Aorta (tissue), 5 donors: ENCODE results near the gene GPHN. TPM values are rescaled to one million over a fixed set of nuclear protein-coding genes. Genes with fewer than 3 reads are reported as not detected.
"Not testable (repeated sequence)": the region's sequence is repeated elsewhere in the genome, so short reads cannot be mapped to it uniquely, and the experiment has no call there.

Experiments used
- ATAC-seq: fragments of 200-7000 bp; cut with Tn5 transposase; one replicate; pipeline ENCODE4 v1.9.1; 2022; ENCODE audit warnings: moderate library complexity; ENCODE audit not compliant: low FRiP score
- DNase-seq, 2 donors: peaks; one replicate each; pipeline ENCODE4 v3.0.0-alpha.2; 2020
- H3K27ac ChIP-seq, 2 donors: one replicate each; pipeline ENCODE4 v1.5.1; 2013; ENCODE audit warnings: low read length in 2 of 2, mild to moderate bottlenecking in 2 of 2, moderate library complexity in 2 of 2, control low read depth in 1 of 2, inconsistent platforms in 1 of 2, low read depth in 1 of 2
- H3K27me3 ChIP-seq, 2 donors: one replicate each; pipeline ENCODE4 v1.6.1; 2013; ENCODE audit warnings: control low read depth in 1 of 2, low read length in 1 of 2, mild to moderate bottlenecking in 1 of 2, moderate library complexity in 1 of 2; ENCODE audit not compliant: insufficient read depth in 2 of 2, control insufficient read depth in 1 of 2
- H3K36me3 ChIP-seq, 2 donors: one replicate each; pipeline ENCODE4 v1.6.1; 2013; ENCODE audit warnings: control low read depth in 1 of 2, low read length in 1 of 2, mild to moderate bottlenecking in 1 of 2; ENCODE audit not compliant: insufficient read depth in 2 of 2, control insufficient read depth in 1 of 2
- H3K4me1 ChIP-seq, 2 donors: one replicate each; pipeline ENCODE4 v1.6.1; 2013; ENCODE audit warnings: low read length in 2 of 2, control low read depth in 1 of 2, mild to moderate bottlenecking in 1 of 2, moderate library complexity in 1 of 2; ENCODE audit not compliant: insufficient read depth in 2 of 2, control insufficient read depth in 1 of 2
- H3K4me3 ChIP-seq, 2 donors: one replicate each; pipeline ENCODE4 v1.5.1; 2013; ENCODE audit warnings: low read length in 2 of 2, control low read depth in 1 of 2, mild to moderate bottlenecking in 1 of 2
- H3K9me3 ChIP-seq: one replicate; pipeline ENCODE4 v1.6.1; 2013; ENCODE audit warnings: mild to moderate bottlenecking, low read length; ENCODE audit not compliant: control insufficient read depth
- WGBS, 2 donors: extraction: QIAGEN DNeasy Blood & Tissue Kit; methylation state at CpG; one replicate each; pipeline ENCODE4 v1.1.7; 2013; 5-methylcytosine and 5-hydroxymethylcytosine counted together
- intact Hi-C, 2 donors: fragments of 100-400 bp; cut with DNase I; formaldehyde crosslinking; loops; one replicate each; pipeline versions ENCODE4 v1.14.2 to v1.15.0; 2022
- polyA plus RNA-seq, 2 donors: library from polyadenylated mRNA; stranded (reverse); fragments of 200-250 nt; gene quantifications; one replicate each; pipeline ENCODE4 v1.2.3, GENCODE V29; 2013
- total RNA-seq, 2 donors: library from RNA; stranded (reverse); fragmentation: NEBNext Ultra II Directional; extraction: Animal tissue kit (Norgen Biotek cat#: 25700); gene quantifications; one replicate each; pipeline ENCODE4 v1.2.1, GENCODE V29; 2021
- donor health status: healthy with polysubstance abuse.
- donor health status: Bipolar disorder and iron deficiency.
- donor health status: DM: no; HTN: no; CAD: no.
- donor health status: DM: no; HTN: no; CAD: no.
- donor health status: DM: yes; HTN: yes; CAD: no.

GPHN gene
- total and polyA plus RNA-seq, 4 donors = 6.3 to 22.2 (median 14.4) TPM

GRCh38 chr14:67050896-67051295, 542.9 kb downstream of the GPHN start:
- ATAC-seq = no peak
- Histone ChIP-seq H3K36me3 (no peaks in the 10 kb centered on the region), H3K27ac (no peak overlapping the region), H3K4me1 (no peaks in the 10 kb centered on the region), H3K9me3 (no peaks in the 10 kb centered on the region), H3K27me3 (no peaks in the 10 kb centered on the region), H3K4me3 (no peak overlapping the region)
- 87 to 89% methylated on average over 5 of the region's 5 CpGs for WGBS, 2 donors
- intact Hi-C loops = no loop called here
- no peak for DNase-seq

- peaks cover 0 to 2% of the 10 kb centered on the region in 2 donors for H3K36me3 ChIP-seq
- no peaks in the 10 kb centered on the region for H3K9me3 ChIP-seq
- 96 to 97% methylated on average over 21 of the region's 21 CpGs for WGBS, 2 donors
- no peak overlapping the region for H3K27ac ChIP-seq
- H3K27me3 ChIP-seq = no peaks in the 10 kb centered on the region
- no peak overlapping the region for H3K4me3 ChIP-seq
- DNase-seq (peak; percentile 38 to 69), ATAC-seq (no peak)
- no peaks in the 10 kb centered on the region for H3K4me1 ChIP-seq
- intact Hi-C loops = no loop called here
Measured at GRCh38 chr14:67056684-67057083, 548.7 kb downstream of the GPHN start.

- Histone ChIP-seq H3K9me3 (no peaks in the 10 kb centered on the region), H3K27ac (no peak overlapping the region), H3K4me3 (no peak overlapping the region), H3K4me1 (no peaks in the 10 kb centered on the region), H3K36me3 (peaks cover 0 to 4% of the 10 kb centered on the region in 2 donors), H3K27me3 (no peaks in the 10 kb centered on the region)
- intact Hi-C loops = no loop called here
- 23 to 24% methylated on average over 3 of the region's 3 CpGs for WGBS, 2 donors
- ATAC-seq = no peak
- no peak for DNase-seq
Measured at GRCh38 chr14:67059596-67059995, 551.6 kb downstream of the GPHN start.

GRCh38 chr14:67060546-67060945, 552.6 kb downstream of the GPHN start:
- intact Hi-C loops = no loop called here
- H3K36me3 ChIP-seq = peaks cover 0 to 4% of the 10 kb centered on the region in 2 donors
- DNase-seq (no peak), ATAC-seq (no peak)
- H3K4me1 ChIP-seq = no peaks in the 10 kb centered on the region
- H3K27ac ChIP-seq = no peak overlapping the region
- no peak overlapping the region for H3K4me3 ChIP-seq
- H3K27me3 ChIP-seq = no peaks in the 10 kb centered on the region
- no peaks in the 10 kb centered on the region for H3K9me3 ChIP-seq

GRCh38 chr14:67067070-67067814, 559.3 kb downstream of the GPHN start:
- WGBS, 2 donors = 83 to 85% methylated on average over 7 of the region's 7 CpGs
- H3K27me3 ChIP-seq, H3K36me3 ChIP-seq, H3K27ac ChIP-seq, H3K4me3 ChIP-seq, ATAC-seq, H3K9me3 ChIP-seq, intact Hi-C loops, H3K4me1 ChIP-seq, DNase-seq: not testable (repeated sequence)

GRCh38 chr14:67068251-67068650, 560.3 kb downstream of the GPHN start:
- intact Hi-C loops = no loop called here
- H3K27ac ChIP-seq = no peak overlapping the region
- ATAC-seq = no peak

GRCh38 chr14:67071506-67071905, 563.6 kb downstream of the GPHN start:
- no peaks in the 10 kb centered on the region for H3K9me3 ChIP-seq
- WGBS, 2 donors = 96 to 97% methylated on average over 3 of the region's 3 CpGs
- H3K4me3 ChIP-seq = no peak overlapping the region
- no peak overlapping the region for H3K27ac ChIP-seq
- H3K27me3 ChIP-seq = no peaks in the 10 kb centered on the region
- ATAC-seq (no peak), DNase-seq (no peak)
- H3K36me3 ChIP-seq = no peaks in the 10 kb centered on the region
- intact Hi-C loops = no loop called here
- no peaks in the 10 kb centered on the region for H3K4me1 ChIP-seq

More at GRCh38 chr14:67068251-67068650, 560.3 kb downstream of the GPHN start:
- Histone ChIP-seq H3K9me3 (no peaks in the 10 kb centered on the region), H3K4me3 (no peak overlapping the region), H3K4me1 (no peaks in the 10 kb centered on the region), H3K36me3 (no peaks in the 10 kb centered on the region), H3K27me3 (no peaks in the 10 kb centered on the region)
- no peak for DNase-seq
- 3 to 8% methylated on average over 1 of the region's 1 CpG for WGBS, 2 donors

GRCh38 chr14:67077921-67078320, 570.0 kb downstream of the GPHN start:
- Histone ChIP-seq H3K36me3 (no peaks in the 10 kb centered on the region), H3K4me3 (no peak overlapping the region), H3K27me3 (no peaks in the 10 kb centered on the region), H3K9me3 (no peaks in the 10 kb centered on the region), H3K4me1 (no peaks in the 10 kb centered on the region), H3K27ac (no peak overlapping the region)
- no peak for DNase-seq
- intact Hi-C loops = no loop called here
- WGBS, 2 donors = 53 to 62% methylated on average over 3 of the region's 3 CpGs
- no peak for ATAC-seq

GRCh38 chr14:67079846-67080245, 571.9 kb downstream of the GPHN start:
- H3K27me3 ChIP-seq = no peaks in the 10 kb centered on the region
- DNase-seq (no peak), ATAC-seq (no peak)
- no peak overlapping the region for H3K4me3 ChIP-seq
- H3K9me3 ChIP-seq = no peaks in the 10 kb centered on the region
- no peaks in the 10 kb centered on the region for H3K4me1 ChIP-seq
- intact Hi-C loops = no loop called here
- H3K27ac ChIP-seq = no peak overlapping the region
- peaks cover 0 to 4% of the 10 kb centered on the region in 2 donors for H3K36me3 ChIP-seq
